IPS DF 6.9 (cell line): Measurements from ENCODE around the gene LRRC56.
"Not testable (repeated sequence)": the region's sequence is repeated elsewhere in the genome, so short reads cannot be mapped to it uniquely, and the experiment has no call there.

ENCODE experiments used
- DNase-seq: peaks from one replicate; pipeline ENCODE4 v3.0.0-alpha.2; 2013; ENCODE audit warnings: low read depth, low spot score
- H3K27ac ChIP-seq: one replicate; pipeline ENCODE4 v1.5.1; 2013; ENCODE audit warnings: low read length, control low read depth
- H3K27me3 ChIP-seq: 2 replicates; pipeline ENCODE4 v1.6.1; 2013; ENCODE audit warnings: mild to moderate bottlenecking, low read length; ENCODE audit not compliant: control insufficient read depth, insufficient read depth
- H3K36me3 ChIP-seq: 2 replicates; pipeline ENCODE4 v1.6.1; 2013; ENCODE audit warnings: low read length; ENCODE audit not compliant: control insufficient read depth, insufficient read depth
- H3K4me1 ChIP-seq: 2 replicates; pipeline ENCODE4 v1.6.1; 2013; ENCODE audit warnings: low read length; ENCODE audit not compliant: control insufficient read depth, insufficient read depth
- H3K4me3 ChIP-seq: 2 replicates; pipeline ENCODE4 v1.5.1; 2013; ENCODE audit warnings: mild to moderate bottlenecking, low read length
- H3K9me3 ChIP-seq: 2 replicates; pipeline ENCODE4 v1.6.1; 2013; ENCODE audit warnings: low read length, inconsistent platforms; ENCODE audit not compliant: control insufficient read depth, insufficient read depth
- WGBS: extraction: QIAGEN DNeasy Blood & Tissue Kit; methylation state at CpG from one replicate; pipeline ENCODE4 v1.1.7; 2013; ENCODE audit warnings: mixed read lengths, missing lambda C conversion rate; ENCODE audit not compliant: insufficient read length, insufficient coverage; 5-methylcytosine and 5-hydroxymethylcytosine counted together

LRRC56 gene

GRCh38 chr11:508956-509355, 28.4 kb upstream of the LRRC56 start:
- no peaks in the 10 kb centered on the region for H3K36me3 ChIP-seq

DNA sequence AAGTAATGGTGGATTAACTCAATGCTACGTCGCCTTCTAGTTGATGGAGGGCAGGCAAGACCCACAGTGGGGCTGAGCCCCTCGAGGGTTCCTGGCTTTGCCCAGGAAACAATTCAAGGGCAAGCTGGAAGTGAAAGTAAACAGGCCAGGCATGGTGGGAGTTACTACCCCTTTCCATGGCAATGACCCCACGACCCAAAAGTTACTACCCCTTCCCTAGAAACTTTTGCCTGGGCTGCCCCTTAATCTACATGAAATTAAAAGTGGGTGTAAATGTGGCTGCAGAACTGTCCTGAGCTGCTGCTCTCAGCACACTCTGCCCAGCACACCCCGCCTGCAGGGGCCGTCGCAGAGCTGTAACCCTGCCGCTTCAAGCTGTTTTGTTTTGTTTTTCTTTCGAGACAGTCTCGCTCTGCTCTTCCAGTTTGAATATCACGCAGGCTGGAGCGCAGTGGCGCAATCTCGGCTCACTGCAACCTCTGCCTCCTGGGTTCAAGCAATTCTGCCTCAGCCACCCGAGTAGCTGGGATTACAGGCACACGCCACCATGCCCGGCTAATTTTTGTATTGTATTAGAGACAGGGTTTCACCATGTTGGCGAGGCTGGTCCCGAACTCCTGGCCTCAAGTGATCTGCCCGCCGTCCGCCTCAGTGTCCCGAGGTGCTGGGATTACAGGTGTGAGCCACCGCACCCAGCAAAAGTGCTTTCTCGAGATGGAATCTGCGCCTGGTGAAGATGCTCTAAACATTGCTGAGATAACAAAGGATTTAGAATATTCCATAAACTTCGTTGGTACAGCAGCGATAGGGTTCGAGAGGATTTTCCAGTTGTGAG, 24.3 kb upstream of the LRRC56 start:
- Histone ChIP-seq H3K27me3 (no peaks in the 10 kb centered on the region), H3K4me3 (no peak overlapping the region), H3K27ac (no peak overlapping the region), H3K4me1 (no peaks in the 10 kb centered on the region), H3K36me3 (no peaks in the 10 kb centered on the region), H3K9me3 (no peaks in the 10 kb centered on the region)
- no peak for DNase-seq
- no CpG with 5 or more reads among the region's 29 CpGs for WGBS

More at GRCh38 chr11:508956-509355, 28.4 kb upstream of the LRRC56 start:
- H3K27ac ChIP-seq: no peak overlapping the region
- no CpG with 5 or more reads among the region's 5 CpGs for WGBS
- no peak overlapping the region for H3K4me3 ChIP-seq
- no peaks in the 10 kb centered on the region for H3K9me3 ChIP-seq
- no peak for DNase-seq
- H3K4me1 ChIP-seq: no peaks in the 10 kb centered on the region
- no peaks in the 10 kb centered on the region for H3K27me3 ChIP-seq

GRCh38 chr11:514606-515005, 22.7 kb upstream of the LRRC56 start:
- Histone ChIP-seq H3K27ac (no peak overlapping the region), H3K9me3 (no peaks in the 10 kb centered on the region), H3K4me1 (no peaks in the 10 kb centered on the region), H3K27me3 (no peaks in the 10 kb centered on the region), H3K4me3 (no peak overlapping the region), H3K36me3 (no peaks in the 10 kb centered on the region)
- WGBS: no CpG with 5 or more reads among the region's 10 CpGs
- no peak for DNase-seq

- no peak overlapping the region for H3K27ac ChIP-seq
- WGBS: no CpG with 5 or more reads among the region's 6 CpGs
- H3K27me3 ChIP-seq: no peaks in the 10 kb centered on the region
These were observed 22.2 kb upstream of the LRRC56 start for GRCh38 chr11:515131-515530.

DNA sequence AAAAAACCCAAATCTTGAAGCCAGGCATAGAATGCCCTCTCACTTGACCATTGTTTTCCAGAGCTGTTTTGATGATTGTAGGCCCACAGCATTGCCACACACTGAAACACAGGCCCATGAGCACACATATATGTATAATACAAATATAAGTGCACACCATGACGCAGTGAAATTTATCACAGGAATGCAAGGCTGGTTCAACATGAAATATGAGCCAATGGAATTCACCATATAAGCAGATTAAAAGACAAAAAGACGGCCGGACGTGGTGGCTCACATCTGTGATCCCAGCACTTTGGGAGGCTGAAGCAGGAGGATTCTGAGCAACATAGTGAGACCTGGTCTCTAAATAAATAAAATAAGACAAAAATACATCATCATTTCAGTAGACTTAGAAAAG, 20.9 kb upstream of the LRRC56 start:
- H3K27me3 ChIP-seq: no peaks in the 10 kb centered on the region
- H3K4me1 ChIP-seq: no peaks in the 10 kb centered on the region
- no peak overlapping the region for H3K27ac ChIP-seq
- no peaks in the 10 kb centered on the region for H3K36me3 ChIP-seq
- no peak for DNase-seq
- H3K4me3 ChIP-seq: no peak overlapping the region
- H3K9me3 ChIP-seq: no peaks in the 10 kb centered on the region
- WGBS: no CpG with 5 or more reads among the region's 4 CpGs

More at GRCh38 chr11:515131-515530, 22.2 kb upstream of the LRRC56 start:
- Histone ChIP-seq H3K9me3 (no peaks in the 10 kb centered on the region), H3K4me1 (no peaks in the 10 kb centered on the region), H3K36me3 (no peaks in the 10 kb centered on the region), H3K4me3 (no peak overlapping the region)
- DNase-seq: no peak

GRCh38 chr11:516918-517685, 20.2 kb upstream of the LRRC56 start:
- H3K4me3 ChIP-seq, H3K27ac ChIP-seq, H3K36me3 ChIP-seq, H3K27me3 ChIP-seq, H3K9me3 ChIP-seq, H3K4me1 ChIP-seq, DNase-seq: not testable (repeated sequence)
- no CpG with 5 or more reads among the region's 43 CpGs for WGBS

- Histone ChIP-seq H3K4me3 (0 out of 2 replicates have a peak overlapping the region, but pooled peaks have one; percentile 8), H3K9me3 (no peaks in the 10 kb centered on the region), H3K27ac (no peak overlapping the region), H3K27me3 (no peaks in the 10 kb centered on the region), H3K36me3 (no peaks in the 10 kb centered on the region), H3K4me1 (no peaks in the 10 kb centered on the region)
- WGBS: no CpG with 5 or more reads among the region's 74 CpGs
- DNase-seq: no peak
These were observed 18.7 kb upstream of the LRRC56 start for GRCh38 chr11:518463-519202.

DNA sequence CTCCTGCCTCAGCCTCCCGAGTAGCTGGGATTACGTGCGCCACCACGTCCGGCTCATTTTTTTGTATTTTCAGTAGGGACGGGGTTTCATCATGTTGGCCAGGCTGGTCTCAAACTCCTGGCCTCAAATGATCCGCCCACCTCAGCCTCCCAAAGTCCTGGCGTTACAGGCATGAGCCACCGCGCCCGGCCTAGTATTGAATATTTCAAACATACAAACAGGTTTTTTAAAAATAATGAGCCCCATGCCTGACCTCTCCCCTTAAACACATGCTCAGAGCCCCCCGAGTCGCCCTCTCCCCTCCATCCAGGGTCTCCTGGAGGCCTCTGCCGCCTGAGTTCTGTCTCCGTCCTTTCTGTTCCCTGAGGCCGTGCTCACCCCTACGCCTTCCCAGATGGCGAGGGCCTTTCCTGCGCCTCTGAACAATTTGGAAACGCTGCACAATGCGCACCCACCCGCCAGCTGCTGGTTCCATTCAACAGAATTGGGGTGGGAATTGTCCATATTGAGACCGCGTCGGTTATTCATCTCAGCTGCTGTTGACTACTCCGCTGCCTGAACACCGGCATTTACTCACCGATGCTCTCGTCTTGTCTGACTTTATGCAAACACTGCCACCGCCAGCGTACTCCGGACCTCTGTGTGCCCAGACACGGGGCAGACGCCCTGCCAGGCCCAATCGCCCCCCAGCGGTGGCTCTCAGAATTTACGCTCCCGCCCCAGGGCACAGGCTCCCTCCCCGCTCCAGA, 16.7 kb upstream of the LRRC56 start:
- no peaks in the 10 kb centered on the region for H3K9me3 ChIP-seq
- H3K4me1 ChIP-seq: no peaks in the 10 kb centered on the region
- no peak for DNase-seq
- H3K27ac ChIP-seq: no peak overlapping the region
- no peaks in the 10 kb centered on the region for H3K36me3 ChIP-seq
- WGBS: no CpG with 5 or more reads among the region's 39 CpGs
- no peaks in the 10 kb centered on the region for H3K27me3 ChIP-seq
- no peak overlapping the region for H3K4me3 ChIP-seq

- H3K27ac ChIP-seq: no peak overlapping the region
- no CpG with 5 or more reads among the region's 10 CpGs for WGBS
- H3K27me3 ChIP-seq: no peaks in the 10 kb centered on the region
- no peak for DNase-seq
- H3K4me3 ChIP-seq: no peak overlapping the region
- no peaks in the 10 kb centered on the region for H3K36me3 ChIP-seq
- no peaks in the 10 kb centered on the region for H3K4me1 ChIP-seq
- no peaks in the 10 kb centered on the region for H3K9me3 ChIP-seq
These were observed 16.1 kb upstream of the LRRC56 start for GRCh38 chr11:521177-521688.
